C4-2B (cell line): ENCODE measurements around the gene KRT79.
"Not testable (repeated sequence)": the region's sequence is repeated elsewhere in the genome, so short reads cannot be mapped to it uniquely, and the experiment has no call there.

Experiments used
- H3K27ac ChIP-seq: fragments of 450-650 bp; 2 replicates; pipeline ENCODE4 v1.5.1; 2017
- ZFX ChIP-seq: fragments of 450-650 bp; IDR thresholded peaks from 2 replicates; pipeline ENCODE4 v1.6.1; 2017
- TF ChIP-seq, protein P1 (sequence below): fragments of 450-650 bp; conservative IDR thresholded peaks from 2 replicates; pipeline ENCODE4 v1.5.1; 2017; ENCODE audit warnings: mild to moderate bottlenecking

The KRT79 gene

DNA sequence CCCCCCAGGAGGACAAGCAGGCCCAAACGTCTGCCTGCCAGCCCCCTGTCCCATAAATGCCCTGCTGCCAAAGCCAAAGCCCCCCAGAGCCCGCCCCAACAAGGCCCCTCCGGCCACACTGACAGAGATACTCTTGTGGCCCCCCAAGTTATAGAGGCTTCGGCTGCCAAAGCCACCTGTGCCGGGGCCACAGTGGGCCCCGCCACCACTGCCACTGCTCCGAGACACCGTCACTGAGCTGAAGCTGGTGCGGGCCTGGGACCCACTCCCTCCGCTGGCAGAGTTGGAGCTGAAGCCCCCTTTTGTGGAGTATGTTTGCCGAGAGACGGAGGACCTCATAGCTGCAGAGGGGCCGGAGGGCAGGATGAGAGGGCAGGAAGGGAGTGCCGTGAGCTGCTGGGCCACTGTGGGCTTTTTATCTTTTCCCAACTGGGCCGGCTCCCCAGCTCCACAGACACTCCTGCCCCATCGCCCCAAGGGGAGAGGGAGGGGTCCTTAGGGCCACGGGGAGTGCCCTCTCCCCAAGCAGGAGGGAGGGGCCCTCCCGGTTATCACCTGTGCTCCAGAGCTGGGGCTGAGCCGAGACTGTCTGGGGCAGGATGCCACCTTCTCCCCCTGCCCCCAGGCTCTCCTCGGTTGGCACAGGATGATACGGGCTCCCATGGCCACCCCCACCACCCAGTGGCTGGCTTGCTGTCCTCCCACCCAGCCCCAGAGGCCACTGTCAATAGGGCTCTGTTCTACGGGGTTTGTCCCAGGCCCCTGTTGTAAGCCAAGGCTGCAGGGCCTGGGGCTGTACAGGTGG lies at the start of gene KRT79:
KRT79 (minus strand) TSS at position 390 of the 805 bp plus-strand sequence; CDS start at position 339, 51 bp downstream.
- H3K27ac ChIP-seq = no peak within 1 kb of the TSS
- TF ChIP-seq, protein P1, sequence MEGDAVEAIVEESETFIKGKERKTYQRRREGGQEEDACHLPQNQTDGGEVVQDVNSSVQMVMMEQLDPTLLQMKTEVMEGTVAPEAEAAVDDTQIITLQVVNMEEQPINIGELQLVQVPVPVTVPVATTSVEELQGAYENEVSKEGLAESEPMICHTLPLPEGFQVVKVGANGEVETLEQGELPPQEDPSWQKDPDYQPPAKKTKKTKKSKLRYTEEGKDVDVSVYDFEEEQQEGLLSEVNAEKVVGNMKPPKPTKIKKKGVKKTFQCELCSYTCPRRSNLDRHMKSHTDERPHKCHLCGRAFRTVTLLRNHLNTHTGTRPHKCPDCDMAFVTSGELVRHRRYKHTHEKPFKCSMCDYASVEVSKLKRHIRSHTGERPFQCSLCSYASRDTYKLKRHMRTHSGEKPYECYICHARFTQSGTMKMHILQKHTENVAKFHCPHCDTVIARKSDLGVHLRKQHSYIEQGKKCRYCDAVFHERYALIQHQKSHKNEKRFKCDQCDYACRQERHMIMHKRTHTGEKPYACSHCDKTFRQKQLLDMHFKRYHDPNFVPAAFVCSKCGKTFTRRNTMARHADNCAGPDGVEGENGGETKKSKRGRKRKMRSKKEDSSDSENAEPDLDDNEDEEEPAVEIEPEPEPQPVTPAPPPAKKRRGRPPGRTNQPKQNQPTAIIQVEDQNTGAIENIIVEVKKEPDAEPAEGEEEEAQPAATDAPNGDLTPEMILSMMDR = no peak

DNA sequence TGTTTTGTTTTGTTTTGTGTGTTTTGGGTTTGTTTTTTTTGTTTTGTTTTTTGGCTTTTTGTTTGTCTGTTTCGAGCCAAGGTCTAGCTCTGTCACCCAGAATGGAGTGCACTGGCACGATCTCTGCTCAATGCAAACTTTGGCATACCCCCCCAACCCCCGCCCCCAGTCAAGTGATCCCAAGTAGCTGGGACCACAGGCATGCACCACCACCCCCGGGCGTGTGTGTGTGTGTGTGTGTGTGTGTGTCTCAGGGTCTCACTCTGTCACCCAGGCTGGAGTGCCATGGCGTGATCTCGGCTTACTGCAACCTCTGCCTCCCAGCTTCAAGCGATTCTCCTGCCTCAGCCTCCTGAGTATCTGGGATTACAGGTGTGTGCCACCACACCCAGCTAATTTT lies 46.4 kb upstream of the KRT79 start:
- H3K27ac ChIP-seq = not testable (repeated sequence)

DNA sequence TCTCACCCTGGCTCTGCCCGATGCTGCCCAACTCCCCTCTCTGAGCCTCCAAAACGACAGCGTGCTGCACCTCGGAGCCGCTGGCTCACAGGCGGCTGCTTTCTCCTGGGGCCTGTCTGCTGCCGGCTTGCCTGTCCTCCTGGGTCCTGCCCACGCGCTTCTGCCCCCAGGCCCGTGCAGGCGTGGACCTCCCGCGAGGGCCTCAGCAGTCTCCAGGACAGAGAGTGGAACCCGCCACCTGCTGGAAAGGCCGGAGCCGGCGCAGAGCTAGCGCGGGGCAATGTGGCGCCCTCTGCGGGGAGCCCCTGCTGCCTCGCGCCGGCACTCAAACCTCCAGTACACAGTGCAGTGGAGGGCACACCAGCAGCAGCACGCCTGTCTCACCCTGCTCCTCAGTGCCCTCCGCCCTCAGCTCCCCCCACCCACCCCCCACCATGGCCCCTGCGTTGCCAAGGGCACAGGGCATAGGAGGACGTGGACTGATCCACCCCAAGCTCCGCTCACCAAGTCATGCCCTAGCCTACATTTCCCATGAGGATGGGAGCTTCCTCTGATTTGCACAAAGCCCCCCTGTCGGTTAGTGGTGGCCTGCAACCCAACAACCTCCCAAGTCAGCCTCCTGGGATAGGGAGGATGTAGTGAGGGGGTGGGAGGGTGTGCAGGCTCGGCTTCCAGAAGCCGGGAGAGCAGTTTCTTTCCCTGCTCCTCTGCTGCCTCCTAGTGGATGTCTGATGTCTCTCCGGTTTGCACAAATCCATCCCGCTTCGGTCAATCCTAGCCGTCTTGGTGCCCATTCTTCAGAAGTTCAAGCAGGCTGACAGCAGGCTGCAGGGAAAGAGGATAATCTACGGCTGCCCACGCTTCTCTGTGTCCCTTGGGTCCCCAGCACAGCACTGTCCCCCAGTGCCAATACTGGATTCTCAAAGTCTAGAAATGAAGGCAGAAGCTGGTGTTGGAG lies 45.6 kb upstream of the KRT79 start:
- TF ChIP-seq ZFX = no peak
- TF ChIP-seq, protein P1 = peak; percentile 96
- no peak overlapping the region; the same call in 1 of the 2 replicates for H3K27ac ChIP-seq

DNA sequence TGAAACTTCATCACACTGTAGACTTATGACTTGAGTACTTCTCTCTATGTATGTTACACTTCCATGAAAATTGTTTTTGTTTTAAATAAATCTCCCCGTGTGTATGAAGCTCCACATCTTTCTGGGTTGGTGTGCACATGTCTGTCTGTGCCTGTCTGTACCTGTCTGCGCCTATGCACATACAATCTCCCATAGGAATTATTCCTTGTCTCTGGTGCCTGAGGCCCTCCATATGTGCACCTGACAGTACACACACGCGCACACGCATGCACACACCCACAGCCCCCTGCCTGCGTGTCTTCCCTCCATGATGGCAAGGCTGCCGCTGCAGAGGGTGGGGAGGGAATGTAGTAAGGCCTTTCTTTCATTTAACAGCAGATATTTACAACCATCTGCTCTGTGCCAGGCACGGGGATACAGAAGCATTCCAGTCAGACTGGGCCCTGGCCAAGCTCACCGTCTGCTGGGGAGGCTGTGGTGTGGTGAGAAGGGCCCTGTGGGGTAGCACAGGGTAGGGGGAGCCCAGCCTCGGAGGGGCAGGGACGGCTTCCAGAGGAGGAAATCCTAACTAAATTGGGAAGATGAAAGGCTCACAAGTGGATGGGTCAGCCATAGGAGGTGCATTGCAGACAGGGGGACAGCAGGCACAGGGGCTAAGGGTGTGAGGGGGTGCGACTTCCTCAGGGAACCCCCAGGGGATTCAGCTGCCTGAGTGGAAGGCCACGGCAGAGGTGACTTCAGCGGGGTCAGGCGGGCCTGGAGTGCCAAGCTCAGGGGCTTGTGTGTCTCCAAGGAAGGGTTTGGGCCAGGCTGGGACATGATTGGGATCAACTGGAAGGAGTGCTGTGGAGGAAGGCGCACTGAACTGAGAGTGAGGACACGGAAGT lies 44.6 kb upstream of the KRT79 start:
- no peak overlapping the region for H3K27ac ChIP-seq
- TF ChIP-seq, protein P1 = no peak
- no peak for TF ChIP-seq ZFX

DNA sequence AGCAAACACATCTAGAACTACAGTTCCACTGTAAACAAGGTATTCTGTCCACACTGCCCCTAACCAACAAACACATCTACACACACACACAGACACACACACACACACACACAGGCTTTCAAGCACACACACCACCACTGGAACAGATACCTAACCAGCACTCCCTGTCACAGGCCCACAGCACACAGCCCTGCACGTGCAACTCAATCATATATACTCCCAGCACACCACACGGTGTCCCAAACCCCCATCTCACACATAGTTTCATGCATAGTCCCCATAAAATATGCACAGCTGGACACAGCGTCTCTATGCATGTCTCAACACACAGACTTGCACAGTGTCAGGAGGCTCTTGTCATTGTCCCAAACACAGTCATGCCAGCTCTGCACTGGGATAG lies 43.1 kb upstream of the KRT79 start:
- H3K27ac ChIP-seq = no peak overlapping the region
- TF ChIP-seq ZFX = no peak
- TF ChIP-seq, protein P1 = no peak

DNA sequence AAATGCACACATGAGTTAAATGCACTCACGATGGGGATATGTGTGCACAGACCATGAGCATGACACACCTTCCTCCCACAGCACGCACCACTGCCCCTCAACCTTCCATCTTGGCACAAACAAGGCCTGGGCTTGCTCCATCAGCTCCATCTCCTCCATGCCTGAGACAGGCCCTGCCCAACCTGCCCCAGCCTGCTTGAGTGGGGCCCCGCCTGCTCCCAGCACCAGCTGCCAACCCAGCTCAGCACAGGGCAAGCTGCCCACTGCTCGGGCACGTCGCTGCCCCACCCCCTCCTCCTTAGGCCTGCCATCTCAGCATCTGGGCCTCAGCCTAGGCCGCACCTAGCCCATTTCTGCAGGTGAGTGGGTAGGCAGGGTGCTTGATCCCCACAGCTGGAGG lies 42.3 kb upstream of the KRT79 start:
- H3K27ac ChIP-seq = no peak overlapping the region
- TF ChIP-seq, protein P1 = no peak
- no peak; the same call in 1 of the 2 replicates for TF ChIP-seq ZFX
